T-helper 1 cell (primary cell): ENCODE measurements around the gene KL.
A peak's percentile ranks its signal among the peaks of the same experiment; 100 is the strongest.

ENCODE experiments used
- DNase-seq, 5 donors: peaks; one replicate each; pipeline ENCODE4 v3.0.0-alpha.2; 2012 to 2020

The KL gene

DNA sequence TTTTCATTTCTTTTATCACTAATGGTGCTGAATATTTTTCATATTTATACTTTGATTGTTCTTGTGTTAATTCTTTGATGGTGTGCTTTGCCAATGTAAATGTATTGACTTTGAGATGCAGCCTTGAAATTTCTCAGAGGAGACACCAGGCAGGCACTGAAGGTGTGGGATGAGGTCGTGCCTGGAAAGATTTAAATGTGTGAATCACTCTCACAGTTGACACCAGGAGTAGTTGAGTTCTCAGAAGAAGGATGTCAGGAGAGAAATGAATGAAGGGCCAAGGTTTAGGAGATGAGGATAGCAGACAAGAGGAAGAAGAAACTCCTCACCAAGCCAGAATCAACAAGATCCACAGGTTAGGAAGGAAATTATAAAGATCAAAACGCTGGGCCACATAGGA, 10.1 kb upstream of the KL start:
- no peak for DNase-seq

DNA sequence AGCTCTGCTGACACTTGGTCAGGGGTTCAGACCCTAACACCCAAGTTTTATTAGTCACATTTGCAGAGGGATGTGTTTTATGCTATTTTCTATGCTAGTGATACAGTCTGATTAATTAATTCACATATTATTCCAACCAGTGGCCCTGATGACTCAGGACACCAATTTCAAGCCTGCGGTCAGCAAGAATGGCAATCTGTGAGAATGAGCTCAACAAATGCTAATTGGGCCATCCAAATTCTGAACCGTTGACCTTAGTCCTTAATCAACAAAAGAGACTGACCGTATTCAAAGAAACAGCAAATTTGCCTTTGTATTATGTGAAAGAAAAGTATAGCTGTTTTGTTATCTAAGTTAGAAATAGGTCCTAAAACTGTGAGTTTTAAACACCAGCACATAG, 9.6 kb upstream of the KL start:
- no peak for DNase-seq

DNA sequence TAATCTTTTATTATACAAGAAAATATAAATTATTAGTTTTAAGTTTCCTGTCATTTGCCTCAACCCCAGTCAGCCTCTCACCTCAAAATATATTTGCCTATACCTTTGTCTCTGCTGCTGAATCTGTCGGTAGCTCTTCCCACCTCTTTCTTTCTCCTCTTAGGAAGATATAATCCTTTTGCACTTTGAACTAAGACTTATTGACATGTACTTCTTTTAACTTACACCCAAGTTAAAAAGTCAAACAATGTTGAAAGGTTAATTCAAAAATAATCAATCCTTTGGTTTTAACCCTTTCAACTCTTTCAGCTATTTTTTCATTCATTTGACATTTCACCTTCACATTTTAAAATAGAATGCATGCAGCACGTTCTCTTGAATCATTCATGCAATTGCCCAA, 9.0 kb upstream of the KL start:
- DNase-seq: no peak

DNA sequence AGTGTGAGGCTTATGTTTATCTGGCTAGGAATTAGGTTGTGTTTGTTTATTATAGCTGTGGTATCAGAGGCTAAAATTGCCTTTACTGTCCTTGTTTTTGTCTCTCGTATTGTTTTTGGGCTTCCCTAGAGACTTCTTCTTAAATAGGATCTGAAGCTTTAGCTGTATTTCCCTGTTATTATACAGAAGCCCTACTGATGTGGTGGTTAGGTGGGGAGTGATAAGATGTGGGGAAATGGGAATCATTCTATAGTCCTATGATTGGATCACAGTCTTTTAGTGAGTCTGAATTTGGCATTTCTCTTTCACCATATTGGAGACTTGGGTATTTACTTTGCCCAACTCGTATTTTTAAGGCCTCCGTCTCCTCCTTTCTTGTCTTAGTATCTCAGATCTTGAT, 8.3 kb upstream of the KL start:
- DNase-seq: no peak

DNA sequence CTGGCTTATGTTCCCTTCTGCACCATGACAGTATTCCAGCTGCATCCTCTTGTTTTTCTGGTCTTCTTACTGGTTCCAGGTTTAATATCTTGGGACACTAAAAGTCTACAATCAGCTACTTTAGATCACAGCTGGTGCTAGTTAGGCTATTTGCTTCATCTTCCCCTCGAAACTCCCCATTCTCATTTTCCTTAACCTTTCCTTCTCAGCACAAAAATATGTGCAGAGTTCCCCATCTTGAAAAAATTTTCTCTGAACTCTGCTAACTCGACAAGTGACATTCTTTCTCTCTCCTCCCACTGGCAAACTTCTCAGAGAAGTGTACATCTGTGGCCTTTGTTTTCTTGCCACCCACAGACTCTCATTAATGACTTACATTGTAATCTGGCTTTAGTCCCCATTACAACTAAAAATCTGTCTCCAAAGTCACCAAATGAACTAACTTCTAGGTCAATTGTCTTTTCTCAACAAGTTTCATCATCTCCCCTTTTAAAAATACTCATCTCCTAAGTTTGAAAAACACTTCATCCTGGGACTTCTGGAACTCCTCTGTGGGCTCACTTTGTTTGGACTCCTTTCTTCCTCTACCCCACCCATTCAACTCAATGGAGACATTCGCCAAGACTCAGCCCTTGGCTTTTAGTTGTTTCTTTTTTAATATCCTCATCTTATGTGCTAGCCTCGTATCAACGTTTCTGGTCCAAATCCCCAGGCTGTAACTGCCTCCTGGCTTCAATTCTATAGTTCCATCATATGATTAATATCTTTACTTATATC, 7.1 kb upstream of the KL start:
- no peak for DNase-seq

DNA sequence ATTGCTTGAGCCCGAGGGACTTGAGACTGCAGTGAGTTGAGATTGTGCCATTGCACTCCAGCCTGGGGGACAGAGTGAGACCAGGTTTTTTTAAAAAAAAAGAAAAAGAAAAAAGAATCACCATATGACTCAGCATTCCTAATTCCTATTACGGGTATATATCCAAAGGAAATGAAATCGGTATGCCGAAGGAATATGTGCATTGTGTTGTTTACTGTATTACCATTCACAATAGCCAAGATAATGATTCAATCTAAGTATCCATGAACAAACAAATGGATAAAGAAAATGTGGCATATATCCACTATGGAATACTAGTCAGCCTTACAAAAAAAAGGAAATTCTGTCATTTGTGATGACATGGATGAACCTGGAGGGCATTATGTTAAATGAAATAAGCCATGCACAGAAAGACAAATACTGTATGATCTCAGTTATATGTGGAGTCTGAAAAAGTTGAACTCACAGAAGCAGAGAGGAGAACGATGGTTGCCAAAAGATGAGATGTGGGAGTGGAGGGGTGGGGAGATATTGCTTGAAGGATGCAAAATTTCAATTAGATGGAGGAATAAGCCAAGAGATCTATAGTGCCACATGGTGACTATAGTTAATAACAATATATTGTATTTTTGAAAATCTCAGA, 4.3 kb upstream of the KL start:
- no peak for DNase-seq

DNA sequence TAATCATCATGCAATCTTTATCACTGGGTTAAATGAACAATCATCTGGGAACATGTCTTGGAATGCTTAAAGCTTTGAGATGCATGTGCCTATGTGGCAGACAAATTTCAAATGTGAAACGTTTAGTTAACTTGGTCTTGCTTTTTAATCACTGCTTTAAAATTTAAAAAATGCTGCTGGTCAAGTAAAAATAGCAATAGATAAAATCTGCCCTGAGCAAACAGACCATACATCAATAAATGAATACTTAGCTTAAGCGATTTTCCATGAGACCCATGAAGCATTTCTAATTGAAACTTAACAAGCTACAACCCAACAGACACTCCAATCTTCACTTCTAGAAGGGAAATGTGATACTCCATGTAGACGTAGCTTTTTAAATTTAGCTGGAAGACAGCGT, 1.9 kb upstream of the KL start:
- DNase-seq: no peak

DNA sequence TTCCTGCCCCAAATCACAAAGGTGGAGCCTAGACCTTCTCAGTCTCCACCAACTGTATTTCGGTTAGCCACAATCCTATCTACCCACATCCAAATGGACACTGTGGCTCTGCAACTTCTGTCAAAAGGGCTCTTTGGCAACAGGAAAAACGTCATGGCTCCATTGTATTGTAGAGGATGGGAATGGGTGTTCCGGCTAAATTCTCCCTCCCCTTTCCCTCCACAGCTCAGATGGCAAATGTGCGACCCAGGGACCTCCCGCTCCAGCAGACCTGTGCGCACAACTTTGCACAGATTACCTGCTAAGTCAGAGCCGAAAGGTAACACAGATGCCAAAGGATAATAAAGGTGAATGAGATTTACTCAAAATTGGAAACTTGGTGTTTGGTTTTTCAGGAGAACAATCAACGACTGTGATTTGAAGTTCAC, 968 bp upstream of the KL start:
- DNase-seq: peak in 1 of 5 donors; percentile 4

DNA sequence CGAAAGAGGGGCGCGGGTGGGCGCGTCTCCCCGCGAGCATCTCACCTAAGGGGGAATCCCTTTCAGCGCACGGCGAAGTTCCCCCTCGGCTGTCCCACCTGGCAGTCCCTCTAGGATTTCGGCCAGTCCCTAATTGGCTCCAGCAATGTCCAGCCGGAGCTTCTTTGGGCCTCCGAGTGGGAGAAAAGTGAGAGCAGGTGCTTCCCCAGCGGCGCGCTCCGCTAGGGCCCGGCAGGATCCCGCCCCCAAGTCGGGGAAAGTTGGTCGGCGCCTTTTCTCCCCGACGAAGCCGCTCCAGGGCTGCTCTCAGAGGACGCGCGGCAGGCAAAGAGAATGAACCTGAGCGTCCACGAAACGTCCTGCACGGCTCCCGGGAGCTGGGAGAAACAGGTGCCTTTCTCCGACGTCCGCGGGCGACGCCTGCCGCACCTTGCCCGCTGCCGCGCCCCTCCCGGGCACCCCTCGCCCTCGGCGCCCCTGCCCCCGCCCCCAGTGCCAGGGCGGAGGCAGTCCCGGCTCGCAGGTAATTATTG, 366 bp upstream of the KL start:
- DNase-seq: peak in 1 of 5 donors; percentile 26

DNA sequence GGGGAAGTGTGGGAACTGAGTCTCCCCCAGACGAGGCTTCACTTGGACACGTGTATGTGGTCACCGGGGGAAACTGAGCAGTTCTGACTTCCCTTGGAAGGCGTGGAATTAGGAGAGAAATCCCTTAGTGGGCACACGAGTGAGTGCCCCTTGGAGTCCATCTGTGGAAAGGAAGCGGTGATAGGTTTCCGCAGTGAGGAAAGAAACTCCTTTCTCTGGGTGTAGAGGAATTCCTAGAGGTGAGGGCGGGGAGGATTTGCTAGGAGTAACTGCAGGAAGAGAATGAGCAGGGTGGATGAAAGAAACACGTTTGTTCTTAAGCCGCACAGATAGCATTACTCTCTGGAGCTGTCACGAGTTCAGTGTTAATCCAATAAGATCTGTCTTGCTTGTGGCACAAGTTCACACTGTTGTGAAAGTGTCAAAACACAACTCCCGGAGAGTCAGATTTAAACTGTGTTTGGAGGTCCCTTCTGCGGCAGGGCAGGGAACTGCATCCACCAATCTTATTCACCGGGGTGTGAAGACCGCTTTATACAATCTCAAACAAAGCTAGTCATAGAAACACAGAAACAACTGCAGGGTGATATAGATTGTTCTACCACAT, 1.2 kb downstream of the KL start:
- DNase-seq: peak in 1 of 5 donors; percentile 84

DNA sequence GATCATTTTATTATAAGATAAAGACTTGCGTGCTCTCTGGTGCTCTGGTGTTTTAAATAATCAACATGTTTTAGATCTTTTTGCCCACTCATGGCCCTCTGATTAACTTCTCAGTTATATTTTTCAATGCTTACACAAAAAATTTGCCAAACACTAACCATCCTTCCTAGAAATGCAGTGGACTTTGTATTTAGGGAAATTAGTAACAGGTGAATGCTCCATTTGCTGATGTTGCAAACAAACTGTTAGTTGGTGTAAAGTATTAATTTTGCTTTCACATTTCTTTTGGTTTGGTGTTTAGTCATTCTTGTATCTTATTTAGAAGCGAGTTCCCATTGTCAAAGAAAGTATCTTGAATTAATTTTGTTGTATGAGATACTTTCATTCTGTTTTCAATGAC, 2.7 kb downstream of the KL start:
- DNase-seq: no peak

DNA sequence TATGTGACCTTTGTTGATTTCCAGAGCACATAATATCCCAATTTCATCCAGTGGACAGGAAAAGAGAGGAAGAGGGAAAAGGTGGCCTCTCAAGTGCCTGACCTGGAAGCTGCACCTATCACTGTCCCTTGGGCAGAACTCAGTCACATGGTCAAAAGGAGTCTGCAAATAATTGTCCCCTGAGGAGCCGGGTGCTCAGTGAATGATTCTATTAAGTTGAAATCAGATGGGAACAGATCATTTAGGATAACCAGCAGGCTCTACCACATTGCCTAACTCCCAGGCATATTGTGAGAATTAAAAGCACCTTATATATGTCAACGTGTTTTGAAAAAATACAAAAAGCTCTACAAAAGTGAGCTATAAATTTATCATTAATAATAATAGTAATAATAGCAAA, 6.8 kb downstream of the KL start:
- no peak for DNase-seq

DNA sequence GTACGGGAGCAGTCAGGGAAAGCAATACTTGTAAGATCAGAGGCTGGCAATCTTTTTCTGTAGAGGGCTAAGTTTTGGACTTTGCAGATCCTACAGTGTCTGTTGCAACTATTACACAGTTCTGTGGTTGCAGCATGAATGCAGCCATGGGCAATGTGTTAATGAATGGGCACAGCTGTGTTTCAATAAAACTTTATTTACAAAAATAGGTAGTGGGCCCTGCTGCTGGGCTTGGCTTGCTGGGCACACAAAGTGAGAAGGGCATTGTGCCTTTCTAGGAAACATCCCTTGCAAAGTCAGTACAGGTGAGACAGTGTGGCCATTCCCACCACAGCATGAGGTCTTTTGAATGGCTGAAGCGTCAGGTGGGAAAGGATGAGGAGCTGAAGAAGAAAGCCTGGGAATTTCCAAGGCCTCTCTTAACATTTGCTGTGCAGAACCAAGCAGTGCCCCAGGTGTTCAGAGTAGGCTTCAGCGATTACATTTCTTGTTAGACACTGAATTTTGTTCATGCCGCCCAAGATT, 9.1 kb downstream of the KL start:
- DNase-seq: no peak

DNA sequence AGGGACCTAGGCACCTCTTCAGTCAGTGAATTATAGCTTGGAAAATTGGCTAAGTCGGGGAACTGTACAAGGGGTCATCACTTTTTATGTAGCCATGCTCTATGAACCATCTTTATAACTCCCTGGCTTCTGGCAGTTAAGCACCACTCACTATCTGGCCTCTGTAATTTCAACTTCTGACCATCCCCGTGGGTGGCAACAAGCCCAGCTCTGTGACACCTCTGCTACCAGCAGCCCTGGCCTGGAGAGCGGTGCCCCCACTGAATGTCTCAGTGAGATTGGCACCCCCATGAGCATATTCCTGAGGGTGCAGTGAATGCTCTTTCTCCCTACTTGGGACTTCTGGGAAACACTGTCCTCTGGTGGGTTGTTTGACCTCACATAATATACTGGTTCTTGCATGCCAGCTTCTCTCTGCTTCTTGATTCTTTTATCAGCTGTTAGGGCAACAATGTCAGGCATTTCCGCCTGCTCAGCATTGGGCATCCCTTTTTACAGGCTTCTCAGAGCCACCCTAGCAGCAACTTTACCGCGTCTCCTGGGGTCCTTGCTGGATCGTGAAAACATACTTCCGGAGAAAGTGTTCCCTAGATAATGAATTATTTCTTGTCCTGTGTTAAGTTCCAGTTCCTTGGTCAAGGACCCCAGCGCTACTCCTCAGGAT, 10.4 kb downstream of the KL start:
- DNase-seq: no peak

DNA sequence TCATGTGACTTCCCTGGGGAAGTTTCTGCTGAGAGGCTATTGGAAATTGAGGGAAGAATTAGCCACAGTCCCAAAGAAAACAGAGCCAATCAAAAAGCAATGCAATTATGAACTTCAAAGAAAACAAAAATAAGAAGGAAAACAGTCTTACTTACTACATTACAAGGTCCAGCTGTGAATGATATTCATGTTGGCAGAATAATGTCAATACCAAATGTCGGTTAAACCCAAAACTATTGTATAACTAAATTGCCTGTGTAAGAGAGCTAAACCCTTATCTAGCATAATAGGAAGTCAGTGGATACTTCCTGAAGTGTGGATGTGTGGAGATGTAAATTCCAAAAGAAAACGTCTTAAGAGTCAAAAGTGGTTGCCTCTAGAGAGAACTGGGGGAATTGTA, 12.4 kb downstream of the KL start:
- DNase-seq: no peak

DNA sequence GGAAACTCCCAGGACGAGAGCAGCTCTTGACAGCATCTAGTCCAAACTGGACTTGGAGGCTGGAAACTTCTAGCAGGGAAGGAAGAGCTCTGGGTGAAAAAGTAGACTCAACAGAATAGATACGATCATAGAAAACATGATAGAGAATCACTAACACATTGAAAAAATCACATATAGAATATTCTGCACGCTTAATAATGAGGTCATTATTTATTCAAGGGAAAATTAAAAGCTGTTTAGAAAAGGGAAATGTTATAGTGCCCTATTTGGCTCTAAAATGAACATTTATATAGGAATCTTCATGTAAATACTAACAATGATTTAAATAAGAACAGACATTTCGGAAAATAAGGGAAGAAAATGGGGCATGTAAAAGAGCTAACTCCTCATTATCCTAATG, 15.1 kb downstream of the KL start:
- DNase-seq: no peak

DNA sequence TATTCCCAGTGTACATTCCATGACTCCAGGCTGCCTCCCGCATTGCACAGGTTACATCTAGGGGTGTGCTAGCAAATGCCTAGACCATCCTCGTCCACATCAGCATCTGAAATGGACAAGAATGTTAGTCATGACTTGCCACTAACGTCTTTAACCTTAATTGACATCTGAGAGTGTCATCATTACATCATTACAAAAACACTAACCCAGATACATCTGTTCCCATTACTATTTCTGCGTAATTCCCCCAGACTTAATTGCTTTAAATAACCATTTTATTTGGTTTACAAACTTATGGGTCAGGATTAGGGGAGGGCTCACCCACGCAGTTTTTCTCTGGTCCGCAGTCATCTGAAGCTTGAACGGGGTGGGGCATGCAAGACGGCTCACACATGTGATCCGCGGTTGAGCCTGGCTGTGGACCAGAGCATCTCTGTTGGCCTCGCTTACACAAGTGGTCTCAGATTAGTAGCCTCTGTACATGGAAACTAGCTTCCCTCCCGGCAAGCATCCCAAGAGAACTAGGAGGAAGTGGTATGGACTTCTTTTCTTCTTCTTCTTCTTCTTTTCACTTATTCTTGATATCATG, 15.9 kb downstream of the KL start:
- DNase-seq: no peak

DNA sequence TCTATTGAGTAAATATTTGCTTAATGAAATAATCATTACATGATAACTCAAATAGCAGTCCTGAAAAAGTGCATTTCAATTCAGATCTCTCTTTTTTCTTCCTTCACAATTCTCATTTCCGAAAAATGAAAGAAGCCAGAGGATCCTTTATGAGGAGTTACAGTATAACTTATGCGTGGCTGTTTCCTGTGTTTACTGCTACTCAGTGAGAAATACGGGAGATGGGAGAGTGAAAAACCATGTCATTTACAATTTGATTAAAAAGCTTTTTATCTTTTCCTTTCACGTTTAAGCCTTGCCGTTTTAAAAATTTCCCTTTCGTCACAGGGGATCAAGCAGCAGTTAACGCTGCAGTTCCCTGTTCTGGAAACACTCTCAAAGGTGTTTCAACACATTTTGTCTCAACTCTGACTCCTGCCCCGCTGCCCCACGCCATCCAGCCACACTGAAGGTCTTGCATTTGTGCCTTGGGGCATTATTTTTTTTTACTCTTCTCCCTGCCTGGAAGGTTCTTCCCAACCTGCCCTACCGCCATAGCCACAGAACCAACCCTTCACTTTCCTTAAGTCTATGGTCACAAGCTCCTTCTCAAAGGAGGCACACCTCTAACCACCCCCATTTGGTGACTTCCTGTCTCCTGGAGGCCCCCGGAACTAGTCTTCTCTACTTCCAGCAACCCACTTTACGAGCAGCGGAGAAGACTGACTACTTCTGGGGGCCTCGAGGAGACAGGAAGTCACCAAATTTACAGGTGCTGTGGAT, 17.0 kb downstream of the KL start:
- DNase-seq: peak in 1 of 5 donors; percentile 45

DNA sequence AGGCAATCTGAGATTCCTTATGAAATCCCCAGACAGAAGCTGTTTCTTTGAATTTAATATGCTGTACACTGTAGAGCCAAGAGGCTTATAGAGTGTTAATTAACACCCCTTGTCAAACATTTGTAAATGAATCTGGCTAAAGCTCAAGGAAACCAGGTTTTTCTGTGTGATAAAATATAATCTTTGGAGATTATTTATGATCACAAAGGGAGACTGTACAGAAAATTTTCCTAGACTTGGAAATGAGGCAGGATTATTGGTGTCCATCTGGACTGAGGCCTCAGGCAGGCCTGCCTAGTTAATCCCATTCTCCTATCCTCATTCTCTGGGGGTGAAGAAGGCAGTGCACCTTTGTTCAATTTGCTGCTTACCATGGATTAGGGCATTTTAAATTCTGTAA, 17.8 kb downstream of the KL start:
- DNase-seq: no peak

DNA sequence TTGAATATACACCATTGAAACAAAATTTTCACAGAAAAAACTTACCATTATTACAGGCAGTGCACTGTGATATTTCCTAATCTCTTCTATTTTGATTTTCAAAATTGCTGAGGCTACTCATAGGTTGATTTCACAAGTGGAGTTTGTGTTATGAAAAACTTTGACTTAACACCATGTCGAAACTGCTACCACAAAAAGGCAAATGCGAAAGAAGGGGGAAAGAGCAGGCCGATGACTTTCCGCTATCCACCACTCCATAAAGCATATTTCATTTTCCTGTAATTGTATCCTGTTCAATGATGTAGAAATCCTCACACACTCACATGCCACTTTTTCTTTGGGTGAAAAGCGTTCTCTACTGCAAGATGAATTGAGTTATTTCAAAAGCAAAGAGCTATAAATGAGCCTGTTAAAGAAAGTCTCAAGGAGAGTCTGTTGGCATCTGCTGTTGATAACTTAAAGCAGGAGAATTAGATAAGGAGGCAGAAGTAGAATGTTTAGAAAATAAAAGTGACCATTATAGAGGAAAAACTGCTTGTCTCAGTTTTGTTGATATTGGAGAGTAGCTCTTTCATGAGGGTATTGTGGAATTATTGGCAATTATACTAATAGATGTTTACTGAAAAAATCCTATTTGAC, 18.8 kb downstream of the KL start:
- DNase-seq: no peak

DNA sequence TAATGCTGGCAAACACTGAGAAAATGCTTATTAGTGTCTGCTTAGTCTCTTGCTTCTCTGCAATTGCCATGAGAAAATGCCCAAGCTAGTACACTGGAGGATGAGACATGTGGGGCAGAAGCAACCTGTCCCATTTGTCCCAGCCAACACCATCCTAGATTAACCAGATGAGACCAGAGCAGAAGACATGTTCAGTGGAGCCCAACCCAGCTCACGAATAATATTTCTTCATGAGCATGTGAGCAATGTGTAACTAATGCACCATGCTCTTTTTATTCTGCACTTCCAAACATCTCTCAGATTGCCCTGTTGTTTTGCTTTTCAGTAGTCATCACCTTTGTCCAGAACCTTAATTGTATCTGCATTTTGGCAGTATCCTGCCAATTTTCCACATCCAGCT, 21.4 kb downstream of the KL start:
- DNase-seq: no peak

DNA sequence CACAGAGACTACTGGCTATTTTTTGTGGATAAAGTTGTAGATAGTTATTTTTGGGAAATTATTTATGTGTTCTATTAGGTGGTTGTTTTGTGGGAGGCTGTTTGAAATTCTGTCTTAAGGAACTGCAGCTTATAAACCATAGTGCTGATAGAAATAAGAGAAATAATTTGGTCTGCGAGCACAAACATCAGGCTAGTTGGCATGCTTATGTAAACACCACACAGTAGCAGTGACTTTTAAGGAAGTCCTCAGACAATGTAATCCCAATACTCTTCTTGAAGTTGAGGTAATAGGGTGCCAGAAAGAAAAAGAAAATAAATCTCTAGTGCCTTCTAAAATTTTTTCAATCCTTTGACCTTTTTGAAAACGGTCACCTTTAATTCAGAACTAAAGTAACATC, 23.9 kb downstream of the KL start:
- DNase-seq: no peak
